ENCODE results near the gene SARNP. TPM values are rescaled to one million over a fixed set of nuclear protein-coding genes. Genes with fewer than 3 reads are reported as not detected.
A peak's percentile ranks its signal among the peaks of the same experiment; 100 is the strongest.

SARNP gene
- total and polyA plus RNA-seq, 9 of the 15 experiments (the other 6 are each of a cell fraction or from before 2014, with no cell fraction given): 70.1 to 400 (median 198) TPM

DNA sequence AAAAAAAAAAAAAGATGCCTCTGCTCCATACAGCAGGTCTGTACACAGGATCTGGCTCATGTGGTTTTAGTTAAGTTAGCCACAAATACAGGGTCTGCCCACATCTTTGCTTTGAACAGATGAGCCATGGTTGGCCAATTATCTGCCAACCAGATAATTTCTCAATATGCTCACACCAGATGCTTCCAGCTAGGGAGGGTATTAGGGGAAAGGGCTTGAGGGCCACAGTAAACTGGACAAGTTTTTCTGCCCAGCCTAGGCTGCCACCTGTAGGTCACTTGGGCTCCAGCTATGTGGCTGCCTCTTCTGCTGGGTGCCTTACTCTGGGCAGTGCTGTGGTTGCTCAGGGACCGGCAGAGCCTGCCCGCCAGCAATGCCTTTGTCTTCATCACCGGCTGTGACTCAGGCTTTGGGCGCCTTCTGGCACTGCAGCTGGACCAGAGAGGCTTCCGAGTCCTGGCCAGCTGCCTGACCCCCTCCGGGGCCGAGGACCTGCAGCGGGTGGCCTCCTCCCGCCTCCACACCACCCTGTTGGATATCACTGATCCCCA lies 96.6 kb downstream of the SARNP start (continued):
- TF ChIP-seq, protein P1, sequence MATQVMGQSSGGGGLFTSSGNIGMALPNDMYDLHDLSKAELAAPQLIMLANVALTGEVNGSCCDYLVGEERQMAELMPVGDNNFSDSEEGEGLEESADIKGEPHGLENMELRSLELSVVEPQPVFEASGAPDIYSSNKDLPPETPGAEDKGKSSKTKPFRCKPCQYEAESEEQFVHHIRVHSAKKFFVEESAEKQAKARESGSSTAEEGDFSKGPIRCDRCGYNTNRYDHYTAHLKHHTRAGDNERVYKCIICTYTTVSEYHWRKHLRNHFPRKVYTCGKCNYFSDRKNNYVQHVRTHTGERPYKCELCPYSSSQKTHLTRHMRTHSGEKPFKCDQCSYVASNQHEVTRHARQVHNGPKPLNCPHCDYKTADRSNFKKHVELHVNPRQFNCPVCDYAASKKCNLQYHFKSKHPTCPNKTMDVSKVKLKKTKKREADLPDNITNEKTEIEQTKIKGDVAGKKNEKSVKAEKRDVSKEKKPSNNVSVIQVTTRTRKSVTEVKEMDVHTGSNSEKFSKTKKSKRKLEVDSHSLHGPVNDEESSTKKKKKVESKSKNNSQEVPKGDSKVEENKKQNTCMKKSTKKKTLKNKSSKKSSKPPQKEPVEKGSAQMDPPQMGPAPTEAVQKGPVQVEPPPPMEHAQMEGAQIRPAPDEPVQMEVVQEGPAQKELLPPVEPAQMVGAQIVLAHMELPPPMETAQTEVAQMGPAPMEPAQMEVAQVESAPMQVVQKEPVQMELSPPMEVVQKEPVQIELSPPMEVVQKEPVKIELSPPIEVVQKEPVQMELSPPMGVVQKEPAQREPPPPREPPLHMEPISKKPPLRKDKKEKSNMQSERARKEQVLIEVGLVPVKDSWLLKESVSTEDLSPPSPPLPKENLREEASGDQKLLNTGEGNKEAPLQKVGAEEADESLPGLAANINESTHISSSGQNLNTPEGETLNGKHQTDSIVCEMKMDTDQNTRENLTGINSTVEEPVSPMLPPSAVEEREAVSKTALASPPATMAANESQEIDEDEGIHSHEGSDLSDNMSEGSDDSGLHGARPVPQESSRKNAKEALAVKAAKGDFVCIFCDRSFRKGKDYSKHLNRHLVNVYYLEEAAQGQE (IDR thresholded peaks at IDR 0.05; ENCODE audit: borderline replicate concordance): peak; percentile 32; the same call in 1 of the 2 replicates
- TF ChIP-seq, protein P1 (CRISPR knock-in tag; IDR thresholded peaks at IDR 0.05; ENCODE audit: low read depth): no peak
- TF ChIP-seq BCL6 (CRISPR knock-in tag; IDR thresholded peaks at IDR 0.05): no peak
- TF ChIP-seq MTA2 (IDR thresholded peaks at IDR 0.05; ENCODE audit: low read depth): no peak
- TF ChIP-seq EGR1 (conservative IDR thresholded peaks at IDR 0.05): 0 out of 2 replicates have a peak, but pooled peaks have one; percentile 6
- no peak for TF ChIP-seq GATA2 (CRISPR knock-in tag; IDR thresholded peaks at IDR 0.05)
- TF ChIP-seq ZNF445 (CRISPR knock-in tag; IDR thresholded peaks at IDR 0.05; ENCODE audit: low read depth): no peak
- no peak for TF ChIP-seq ZNF778 (CRISPR knock-in tag; IDR thresholded peaks at IDR 0.05)
- TF ChIP-seq KAT2B (IDR thresholded peaks at IDR 0.05; ENCODE audit: low read depth, low read length): no peak
- TF ChIP-seq CCAR2 (IDR thresholded peaks at IDR 0.05; ENCODE audit: low read depth, low read length): no peak
- TF ChIP-seq CBFA2T3 (IDR thresholded peaks at IDR 0.05): peak; percentile 45
- TF ChIP-seq EZH2 (IDR thresholded peaks at IDR 0.05; ENCODE audit: borderline replicate concordance, low read depth, low read length): no peak

Measured in K562 (cell line).